ENCODE measurements around the gene PPP2R2C.

DNA sequence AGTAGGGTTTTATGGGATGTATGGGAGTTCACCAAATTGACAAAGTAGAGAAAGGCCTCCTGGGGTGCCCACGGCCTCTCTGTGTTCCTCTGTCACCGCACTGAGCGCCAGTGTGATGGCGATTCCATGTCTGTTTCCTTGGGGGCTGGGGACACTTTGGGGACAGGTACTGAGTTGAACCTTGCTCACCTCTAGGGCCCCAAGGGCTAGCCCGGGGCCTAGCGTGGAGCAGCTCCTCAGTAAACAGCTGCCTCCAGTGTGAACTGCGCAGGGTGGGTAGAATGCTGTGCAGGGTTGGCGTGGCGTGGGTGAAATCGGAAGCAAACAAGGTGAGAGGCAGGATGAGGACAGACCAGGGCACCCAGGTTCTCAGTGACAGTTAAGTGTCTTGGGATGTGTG lies 97.8 kb downstream of the PPP2R2C start:
- TF ChIP-seq, protein P1, sequence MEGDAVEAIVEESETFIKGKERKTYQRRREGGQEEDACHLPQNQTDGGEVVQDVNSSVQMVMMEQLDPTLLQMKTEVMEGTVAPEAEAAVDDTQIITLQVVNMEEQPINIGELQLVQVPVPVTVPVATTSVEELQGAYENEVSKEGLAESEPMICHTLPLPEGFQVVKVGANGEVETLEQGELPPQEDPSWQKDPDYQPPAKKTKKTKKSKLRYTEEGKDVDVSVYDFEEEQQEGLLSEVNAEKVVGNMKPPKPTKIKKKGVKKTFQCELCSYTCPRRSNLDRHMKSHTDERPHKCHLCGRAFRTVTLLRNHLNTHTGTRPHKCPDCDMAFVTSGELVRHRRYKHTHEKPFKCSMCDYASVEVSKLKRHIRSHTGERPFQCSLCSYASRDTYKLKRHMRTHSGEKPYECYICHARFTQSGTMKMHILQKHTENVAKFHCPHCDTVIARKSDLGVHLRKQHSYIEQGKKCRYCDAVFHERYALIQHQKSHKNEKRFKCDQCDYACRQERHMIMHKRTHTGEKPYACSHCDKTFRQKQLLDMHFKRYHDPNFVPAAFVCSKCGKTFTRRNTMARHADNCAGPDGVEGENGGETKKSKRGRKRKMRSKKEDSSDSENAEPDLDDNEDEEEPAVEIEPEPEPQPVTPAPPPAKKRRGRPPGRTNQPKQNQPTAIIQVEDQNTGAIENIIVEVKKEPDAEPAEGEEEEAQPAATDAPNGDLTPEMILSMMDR (conservative IDR thresholded peaks at IDR 0.05; ENCODE audit: low read length), result no peak
- TF ChIP-seq EZH2phosphoT487 (IDR thresholded peaks at IDR 0.05; ENCODE audit: borderline replicate concordance, low read depth, low read length), result no peak

Data from OCI-LY7 (cell line).